Measurements from ENCODE around the gene UBA52. TPM values are rescaled to one million over a fixed set of nuclear protein-coding genes. Genes with fewer than 3 reads are reported as not detected.

The UBA52 gene
- total and polyA plus RNA-seq, 2 of the 13 experiments (the other 11 are each of a cell fraction or from before 2014, with no cell fraction given), result 959 to 1,782 TPM

DNA sequence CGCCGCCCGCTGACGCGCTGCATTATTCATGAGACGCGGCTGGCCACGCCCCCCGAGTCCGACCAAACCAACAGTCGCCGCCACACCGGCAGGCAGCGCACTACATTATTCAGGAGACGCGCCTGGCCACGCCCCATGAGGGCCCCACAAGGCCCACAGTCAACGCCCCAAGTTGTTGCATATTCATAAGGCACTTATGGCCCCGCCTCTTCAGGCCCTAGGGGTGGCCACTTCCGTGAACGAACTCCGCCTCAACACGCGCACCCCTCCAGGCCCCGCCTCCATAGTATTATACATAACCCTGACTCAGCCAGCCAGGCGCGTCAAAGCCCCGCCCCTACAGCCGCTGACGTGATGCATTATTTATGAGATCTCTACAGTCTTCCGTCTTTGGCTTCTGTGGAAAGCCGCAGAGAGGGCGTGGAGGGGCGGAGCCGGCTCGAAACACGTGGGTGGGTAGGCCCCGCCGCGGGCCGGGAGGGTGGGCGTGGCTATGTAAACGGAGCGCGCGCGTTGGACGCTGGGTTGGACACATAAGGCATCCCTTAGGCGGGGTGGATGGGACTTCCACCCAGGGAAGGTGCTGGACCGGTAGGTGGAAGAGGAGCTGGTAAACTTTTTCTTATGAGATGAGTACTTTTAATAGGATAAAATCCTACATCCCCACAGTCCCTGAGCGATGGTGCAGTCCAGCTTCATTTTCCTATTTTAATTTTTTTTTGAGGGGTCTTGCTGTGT lies 49.4 kb upstream of the UBA52 start (continued):
- TF ChIP-seq DZIP1 (CRISPR knock-in tag; IDR thresholded peaks at IDR 0.05) (no peak), ZNF382 (CRISPR knock-in tag; IDR thresholded peaks at IDR 0.05; ENCODE audit: borderline replicate concordance) (no peak), TMF1 (CRISPR knock-in tag; IDR thresholded peaks at IDR 0.05; ENCODE audit: low read depth) (no peak), ZNF614 (CRISPR knock-in tag; IDR thresholded peaks at IDR 0.05; ENCODE audit: borderline replicate concordance) (no peak), CREM (IDR thresholded peaks at IDR 0.05) (peak; percentile 77), CREM (CRISPR knock-in tag; IDR thresholded peaks at IDR 0.05) (no peak), ZSCAN9 (CRISPR knock-in tag; IDR thresholded peaks at IDR 0.05; ENCODE audit: borderline replicate concordance) (no peak), SIX4 (CRISPR knock-in tag; IDR thresholded peaks at IDR 0.05) (no peak), NKX3-1 (CRISPR knock-in tag; IDR thresholded peaks at IDR 0.05) (no peak), ZNF33B (CRISPR knock-in tag; IDR thresholded peaks at IDR 0.05) (no peak), DPF2 (CRISPR knock-in tag; IDR thresholded peaks at IDR 0.05; ENCODE audit: borderline replicate concordance, low read depth) (no peak), ZNF335 (CRISPR knock-in tag; IDR thresholded peaks at IDR 0.05) (no peak), RBM39 (IDR thresholded peaks at IDR 0.05; ENCODE audit: low read depth, low read length, poor library complexity, severe bottlenecking) (peak; percentile 57), NFIC (IDR thresholded peaks at IDR 0.05; ENCODE audit: low read length) (no peak), SYNCRIP (IDR thresholded peaks at IDR 0.05; ENCODE audit: insufficient read depth, low read depth, low read length) (no peak), SP4 (CRISPR knock-in tag; IDR thresholded peaks at IDR 0.05) (peak; percentile 95), ZNF121 (CRISPR knock-in tag; IDR thresholded peaks at IDR 0.05) (no peak), TP53 (CRISPR knock-in tag; conservative IDR thresholded peaks at IDR 0.05) (no peak), SUZ12 (IDR thresholded peaks at IDR 0.05; ENCODE audit: low read depth, low read length) (0 out of 2 replicates have a peak, but pooled peaks have one; percentile 30), E2F1 (CRISPR knock-in tag; IDR thresholded peaks at IDR 0.05) (peak; percentile 1; the same call in 1 of the 2 replicates), ZBTB3 (CRISPR knock-in tag; IDR thresholded peaks at IDR 0.05; ENCODE audit: borderline replicate concordance, low read depth) (no peak), RXRB (CRISPR knock-in tag; IDR thresholded peaks at IDR 0.05; ENCODE audit: borderline replicate concordance) (peak; percentile 23; the same call in 1 of the 2 replicates), MYC (CRISPR knock-in tag; IDR thresholded peaks at IDR 0.05; ENCODE audit: borderline replicate concordance) (peak; percentile 33), SNAPC2 (CRISPR knock-in tag; IDR thresholded peaks at IDR 0.05) (peak; percentile 100), ZNF660 (CRISPR knock-in tag; IDR thresholded peaks at IDR 0.05; ENCODE audit: borderline replicate concordance, low read depth) (no peak), HNRNPH1 (optimal IDR thresholded peaks at IDR 0.05; ENCODE audit: low read depth, low read length) (no peak)
- TF ChIP-seq, protein P1, sequence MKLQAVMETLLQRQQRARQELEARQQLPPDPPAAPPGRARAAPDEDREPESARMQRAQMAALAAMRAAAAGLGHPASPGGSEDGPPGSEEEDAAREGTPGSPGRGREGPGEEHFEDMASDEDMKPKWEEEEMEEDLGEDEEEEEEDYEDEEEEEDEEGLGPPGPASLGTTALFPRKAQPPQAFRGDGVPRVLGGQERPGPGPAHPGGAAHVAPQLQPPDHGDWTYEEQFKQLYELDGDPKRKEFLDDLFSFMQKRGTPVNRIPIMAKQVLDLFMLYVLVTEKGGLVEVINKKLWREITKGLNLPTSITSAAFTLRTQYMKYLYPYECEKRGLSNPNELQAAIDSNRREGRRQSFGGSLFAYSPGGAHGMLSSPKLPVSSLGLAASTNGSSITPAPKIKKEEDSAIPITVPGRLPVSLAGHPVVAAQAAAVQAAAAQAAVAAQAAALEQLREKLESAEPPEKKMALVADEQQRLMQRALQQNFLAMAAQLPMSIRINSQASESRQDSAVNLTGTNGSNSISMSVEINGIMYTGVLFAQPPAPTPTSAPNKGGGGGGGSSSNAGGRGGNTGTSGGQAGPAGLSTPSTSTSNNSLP (IDR thresholded peaks at IDR 0.05; ENCODE audit: low read depth, low read length), result 0 out of 2 replicates have a peak, but pooled peaks have one; percentile 3
